Suprapubic skin (tissue), 4 donors: ENCODE results near the gene MAGI1.
"Not testable (repeated sequence)": the region's sequence is repeated elsewhere in the genome, so short reads cannot be mapped to it uniquely, and the experiment has no call there.

Source experiments
- CTCF ChIP-seq, 2 donors: fragments of 200-600 bp in 1 of 2; fragments of 450-650 bp in 1 of 2; sonication (generic) in 1 of 2; IDR thresholded peaks; one replicate each; pipeline ENCODE4 v1.5.1; 2016 to 2019; ENCODE audit warnings: antibody characterized with exemption in 2 of 2, mild to moderate bottlenecking in 1 of 2, moderate library complexity in 1 of 2
- EP300 ChIP-seq: sonication (generic); formaldehyde crosslinking; IDR thresholded peaks from one replicate; pipeline ENCODE4 v1.6.1; 2017; ENCODE audit warnings: antibody characterized with exemption
- POLR2A ChIP-seq, 2 donors: fragments of 450-650 bp; IDR thresholded peaks; one replicate each; pipeline ENCODE4 v1.6.1; 2017; ENCODE audit warnings: antibody characterized with exemption in 2 of 2, mild to moderate bottlenecking in 2 of 2, moderate library complexity in 2 of 2
- POLR2AphosphoS5 ChIP-seq, 3 donors: sonication (generic); formaldehyde crosslinking; IDR thresholded peaks; one replicate each; pipeline ENCODE4 v1.6.1; 2017; ENCODE audit warnings: antibody characterized with exemption in 3 of 3

- TF ChIP-seq CTCF (IDR thresholded peaks at IDR 0.05); POLR2A (IDR thresholded peaks at IDR 0.05); POLR2AphosphoS5 (IDR thresholded peaks at IDR 0.05); EP300: not testable (repeated sequence)
These were observed 319.1 kb downstream of the MAGI1 start for GRCh38 chr3:65719639-65720038.
